ENCODE results near the gene SLC28A1. TPM values are rescaled to one million over a fixed set of nuclear protein-coding genes. Genes with fewer than 3 reads are reported as not detected.

SLC28A1 gene
- total and polyA plus RNA-seq, 9 donors = 0.02 to 0.92 (median 0.18) TPM; not detected in 3

GRCh38 chr15:84947947-84948830 lies 63.7 kb downstream of the SLC28A1 start:
- peaks cover 3% of the 10 kb centered on the region for H3K4me1 ChIP-seq (ENCODE audit: insufficient read depth)
- H3K9me3 ChIP-seq = no peaks in the 10 kb centered on the region
- no peak overlapping the region for H3K27ac ChIP-seq
- no peaks in the 10 kb centered on the region for H3K36me3 ChIP-seq
- no peak overlapping the region for H3K4me3 ChIP-seq
- no peak for TF ChIP-seq POLR2A (IDR thresholded peaks at IDR 0.05)
- TF ChIP-seq CTCF (IDR thresholded peaks at IDR 0.05) = no peak
- TF ChIP-seq EP300 (IDR thresholded peaks at IDR 0.05) = no peak
- H3K27me3 ChIP-seq = no peaks in the 10 kb centered on the region
- DNase-seq = peak in 1 of 5 donors; percentile 30
- 57 to 61% (median 58%) methylated on average over 4 of the region's 4 CpGs for WGBS, 3 donors
- intact Hi-C loops (cut with DNase I) = no loop called here

DNA sequence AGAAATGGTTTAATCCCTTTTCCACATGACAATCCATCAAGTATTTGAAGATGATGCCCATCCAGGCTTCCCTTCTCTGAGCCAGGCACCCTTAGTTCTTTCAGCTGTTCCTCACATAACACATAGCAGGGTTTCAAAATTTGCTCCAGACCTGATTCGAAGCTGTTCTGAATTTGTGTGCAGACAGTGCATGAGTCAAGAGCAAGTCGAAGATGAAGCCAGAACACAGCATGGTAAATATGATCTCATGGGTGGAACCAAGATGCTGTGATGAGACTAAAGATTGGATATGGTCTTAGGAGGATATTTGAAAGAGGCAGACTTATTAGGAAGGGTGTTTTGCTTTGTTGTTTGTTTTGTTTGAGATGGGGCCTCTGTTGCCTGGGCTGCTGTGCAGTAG lies 64.6 kb downstream of the SLC28A1 start:
- Histone ChIP-seq H3K4me3 (no peak overlapping the region), H3K27ac (no peak overlapping the region), H3K4me1 (ENCODE audit: insufficient read depth) (peaks cover 3% of the 10 kb centered on the region), H3K9me3 (no peaks in the 10 kb centered on the region), H3K36me3 (no peaks in the 10 kb centered on the region), H3K27me3 (no peaks in the 10 kb centered on the region)
- no peak for DNase-seq
- intact Hi-C loops (cut with DNase I) = no loop called here
- no peak for TF ChIP-seq CTCF (IDR thresholded peaks at IDR 0.05)
- no peak for TF ChIP-seq POLR2A (IDR thresholded peaks at IDR 0.05)
- no peak for TF ChIP-seq EP300 (IDR thresholded peaks at IDR 0.05)
- WGBS, 3 donors = 82 to 94% (median 87%) methylated on average over 2 of the region's 2 CpGs

DNA sequence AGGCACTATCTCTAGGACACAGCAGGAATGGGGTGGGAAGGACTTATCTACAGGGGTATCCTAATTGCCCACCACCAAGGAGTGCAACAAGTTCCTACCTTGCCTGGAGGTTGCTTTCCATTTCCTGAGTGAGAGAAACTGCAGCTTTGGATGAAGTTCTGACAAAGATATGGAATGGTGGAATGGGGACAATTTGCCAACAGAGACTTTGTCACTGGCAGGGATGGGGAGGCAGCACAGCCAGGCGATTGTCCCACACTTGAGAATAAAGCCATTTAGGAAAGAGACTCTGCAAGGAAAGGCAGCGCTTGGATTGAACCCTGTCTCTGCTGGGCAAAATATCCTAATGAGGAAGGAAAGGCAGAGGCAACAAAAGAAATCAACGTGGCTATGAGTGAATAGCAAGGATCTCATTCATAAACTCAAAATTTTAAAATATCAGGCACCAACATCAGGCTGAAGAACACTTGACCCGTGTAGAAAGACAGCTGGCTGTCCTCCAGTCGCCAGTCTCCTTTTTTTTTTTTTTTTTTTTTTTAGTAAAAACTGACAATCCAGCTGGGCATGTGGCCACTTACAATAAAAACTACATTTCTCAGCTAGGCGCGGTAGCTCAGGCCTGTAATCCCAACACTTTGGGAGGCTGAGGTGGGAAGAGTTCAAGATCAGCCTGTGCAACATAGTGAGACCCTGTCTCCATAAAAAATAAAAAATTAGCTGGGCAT lies 65.5 kb downstream of the SLC28A1 start:
- Histone ChIP-seq H3K36me3 (no peaks in the 10 kb centered on the region), H3K4me1 (ENCODE audit: insufficient read depth) (peaks cover 3% of the 10 kb centered on the region), H3K9me3 (no peaks in the 10 kb centered on the region), H3K27me3 (no peaks in the 10 kb centered on the region), H3K4me3 (no peak overlapping the region), H3K27ac (no peak overlapping the region)
- intact Hi-C loops (cut with DNase I) = no loop called here
- no peak for DNase-seq
- TF ChIP-seq POLR2A (IDR thresholded peaks at IDR 0.05) (no peak), CTCF (IDR thresholded peaks at IDR 0.05) (no peak), EP300 (IDR thresholded peaks at IDR 0.05) (no peak)
- WGBS, 3 donors = 67 to 75% (median 75%) methylated on average over 7 of the region's 7 CpGs

- H3K4me3 ChIP-seq = no peak overlapping the region
- H3K36me3 ChIP-seq = no peaks in the 10 kb centered on the region
- intact Hi-C loops (cut with DNase I) = no loop called here
- 75 to 80% (median 76%) methylated on average over 7 of the region's 7 CpGs for WGBS, 3 donors
- no peaks in the 10 kb centered on the region for H3K27me3 ChIP-seq
- H3K27ac ChIP-seq = no peak overlapping the region
- TF ChIP-seq EP300 (IDR thresholded peaks at IDR 0.05) (no peak), POLR2A (IDR thresholded peaks at IDR 0.05) (no peak), CTCF (IDR thresholded peaks at IDR 0.05) (no peak)
- H3K4me1 ChIP-seq (ENCODE audit: insufficient read depth) = peaks cover 5% of the 10 kb centered on the region
- no peak for DNase-seq
- H3K9me3 ChIP-seq = no peaks in the 10 kb centered on the region
Measured at GRCh38 chr15:84950570-84951111, 66.2 kb downstream of the SLC28A1 start.

Measured in ovary (tissue), 9 donors.